GM19193 (cell line): ENCODE results near the gene CRYAB.

Source experiments
- POLR2A ChIP-seq: IDR thresholded peaks from 4 replicates; pipeline ENCODE4 v1.6.1; 2011; ENCODE audit not compliant: insufficient read depth, insufficient read length; ENCODE audit errors: extremely low read depth

Gene CRYAB

GRCh38 chr11:111878385-111878848, 33.2 kb downstream of the CRYAB start:
- no peak for TF ChIP-seq POLR2A

- TF ChIP-seq POLR2A: no peak
These were observed 39.8 kb downstream of the CRYAB start for GRCh38 chr11:111871693-111872161.

GRCh38 chr11:111870886-111871692, 40.5 kb downstream of the CRYAB start, which contains the start of gene ALG9:
TSS of gene ALG9 (minus strand) at chr11:111871581. CDS start at chr11:111871482, 99 bp downstream.
- TF ChIP-seq POLR2A: peak; percentile 63

GRCh38 chr11:111870522-111870885, 41.1 kb downstream of the CRYAB start:
- TF ChIP-seq POLR2A: no peak

GRCh38 chr11:111870113-111870512, 41.5 kb downstream of the CRYAB start:
- TF ChIP-seq POLR2A: no peak

GRCh38 chr11:111860257-111860656, 51.3 kb downstream of the CRYAB start:
- no peak for TF ChIP-seq POLR2A
